Measurements from ENCODE around the gene TH.

The TH gene

DNA sequence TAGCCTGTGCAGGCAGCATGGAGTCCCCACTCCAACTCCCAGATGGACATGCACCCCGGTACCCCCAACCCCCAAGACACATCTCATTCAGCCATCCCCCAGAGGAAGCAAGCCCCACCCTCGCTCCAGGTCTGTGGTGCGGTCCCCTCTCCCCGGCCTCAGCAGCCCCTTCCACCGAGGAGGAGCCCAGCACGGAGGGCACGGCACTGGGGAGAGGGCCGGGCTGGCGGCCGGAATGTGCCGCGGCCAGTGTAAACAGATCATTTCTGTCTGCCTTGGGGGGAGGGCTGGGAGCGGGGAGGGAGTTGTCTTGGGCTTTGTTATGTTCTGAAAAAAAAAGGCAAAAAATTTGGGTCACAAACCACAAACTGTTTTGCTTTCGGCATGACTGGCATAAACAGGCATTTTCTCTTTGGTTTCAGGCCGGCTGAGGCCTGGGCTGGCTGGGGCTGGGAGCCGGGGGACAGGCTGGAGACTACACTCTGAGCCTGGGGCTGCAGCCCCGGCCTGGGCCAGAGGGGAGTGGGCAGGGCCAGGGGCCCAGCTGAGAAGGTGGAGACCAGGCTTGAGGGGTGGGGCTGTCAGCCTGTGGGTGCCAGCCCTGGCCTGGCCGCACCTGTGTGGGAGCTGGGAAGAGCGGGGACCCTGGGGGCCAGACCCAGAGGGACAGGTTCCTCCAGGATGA, 49.3 kb downstream of the TH start:
- Mint-ChIP-seq H3K27ac (no peak overlapping the region), H3K36me3 (no peaks in the 10 kb centered on the region), H3K27me3 (peaks cover 4% of the 10 kb centered on the region), H3K9me3 (ENCODE audit: low read depth) (no peaks in the 10 kb centered on the region), H3K4me1 (ENCODE audit: low read depth) (no peaks in the 10 kb centered on the region), H3K4me3 (no peak overlapping the region)

DNA sequence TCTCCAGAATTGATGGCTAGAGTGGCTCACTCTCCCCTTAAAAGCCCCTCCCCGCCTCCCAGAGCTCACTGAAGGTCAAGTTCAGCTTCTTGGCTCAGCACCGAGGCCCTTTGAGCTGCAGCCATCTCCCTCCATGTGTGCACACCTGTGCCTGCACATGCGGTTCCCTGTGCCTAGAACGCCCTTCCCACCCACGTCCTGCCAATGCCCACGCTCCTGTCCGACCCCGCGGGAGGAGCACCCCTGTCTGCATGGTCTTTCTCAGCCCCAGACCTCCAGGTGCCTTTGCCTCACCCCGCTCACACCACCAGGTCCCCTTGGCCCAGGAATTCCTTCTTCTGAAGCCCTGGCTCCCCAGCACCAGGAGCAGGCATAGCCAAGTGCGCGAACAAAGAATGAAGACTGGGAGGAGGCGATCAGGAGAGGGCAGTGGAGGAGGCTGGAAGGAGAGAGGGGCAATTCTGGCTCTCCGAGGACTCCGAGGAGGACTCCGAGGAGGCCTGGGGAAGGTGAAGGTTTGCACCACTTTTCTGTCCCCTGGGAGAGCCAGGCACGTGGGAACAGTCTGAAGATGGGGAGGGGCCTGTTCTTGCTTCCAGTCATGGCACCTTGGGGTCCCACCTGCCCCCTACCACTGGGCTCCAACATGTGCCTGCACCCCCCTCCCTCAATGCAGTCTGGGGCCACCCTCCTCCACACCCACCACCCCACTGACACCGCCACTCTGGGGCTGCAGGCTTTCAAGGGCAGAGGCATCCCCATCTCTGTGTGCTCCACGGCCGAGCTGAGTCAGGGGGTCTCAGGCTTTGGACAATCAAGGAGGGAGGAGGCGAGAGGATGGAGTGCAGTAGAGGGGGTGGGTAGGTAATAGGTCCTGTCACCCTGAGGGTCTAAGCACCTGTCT, 50.1 kb downstream of the TH start:
- H3K9me3 Mint-ChIP-seq (ENCODE audit: low read depth): no peaks in the 10 kb centered on the region
- H3K4me3 Mint-ChIP-seq: no peak overlapping the region
- H3K4me1 Mint-ChIP-seq (ENCODE audit: low read depth): no peaks in the 10 kb centered on the region
- no peaks in the 10 kb centered on the region for H3K36me3 Mint-ChIP-seq
- H3K27ac Mint-ChIP-seq: no peak overlapping the region
- peaks cover 4% of the 10 kb centered on the region for H3K27me3 Mint-ChIP-seq

GRCh38 chr11:2120359-2121100, 51.1 kb downstream of the TH start:
- Mint-ChIP-seq H3K9me3 (ENCODE audit: low read depth) (no peaks in the 10 kb centered on the region), H3K4me1 (ENCODE audit: low read depth) (no peaks in the 10 kb centered on the region), H3K27me3 (peaks cover 4% of the 10 kb centered on the region), H3K27ac (no peak overlapping the region), H3K4me3 (no peak overlapping the region), H3K36me3 (no peaks in the 10 kb centered on the region)

GRCh38 chr11:2118677-2119076, 52.9 kb downstream of the TH start:
- Mint-ChIP-seq H3K27me3 (peaks cover 4% of the 10 kb centered on the region), H3K36me3 (no peaks in the 10 kb centered on the region), H3K9me3 (ENCODE audit: low read depth) (no peaks in the 10 kb centered on the region), H3K4me1 (ENCODE audit: low read depth) (no peaks in the 10 kb centered on the region), H3K4me3 (no peak overlapping the region), H3K27ac (no peak overlapping the region)

DNA sequence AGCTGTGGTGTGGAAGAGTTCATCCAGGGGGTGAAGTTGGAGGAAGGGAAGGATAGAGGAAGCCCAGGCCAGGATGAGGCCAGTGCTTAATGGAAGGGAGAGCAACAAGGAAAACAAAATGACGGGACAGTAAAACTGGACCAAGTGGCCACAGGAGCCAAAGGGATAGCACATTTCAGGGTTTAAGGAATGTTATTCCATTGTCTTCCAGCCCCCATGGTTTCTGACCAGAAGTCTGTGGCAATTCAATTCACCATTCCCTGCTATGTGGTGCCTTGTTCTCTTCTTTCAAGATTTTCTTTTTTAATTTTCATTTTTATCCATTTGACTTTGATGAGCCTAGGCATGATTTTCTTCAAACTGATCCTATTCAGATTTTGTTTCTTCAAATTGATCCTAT, 54.9 kb downstream of the TH start:
- H3K4me1 Mint-ChIP-seq (ENCODE audit: low read depth): no peaks in the 10 kb centered on the region
- no peak overlapping the region for H3K27ac Mint-ChIP-seq
- H3K27me3 Mint-ChIP-seq: peaks cover 6% of the 10 kb centered on the region
- no peak overlapping the region for H3K4me3 Mint-ChIP-seq
- no peaks in the 10 kb centered on the region for H3K9me3 Mint-ChIP-seq (ENCODE audit: low read depth)
- no peaks in the 10 kb centered on the region for H3K36me3 Mint-ChIP-seq

DNA sequence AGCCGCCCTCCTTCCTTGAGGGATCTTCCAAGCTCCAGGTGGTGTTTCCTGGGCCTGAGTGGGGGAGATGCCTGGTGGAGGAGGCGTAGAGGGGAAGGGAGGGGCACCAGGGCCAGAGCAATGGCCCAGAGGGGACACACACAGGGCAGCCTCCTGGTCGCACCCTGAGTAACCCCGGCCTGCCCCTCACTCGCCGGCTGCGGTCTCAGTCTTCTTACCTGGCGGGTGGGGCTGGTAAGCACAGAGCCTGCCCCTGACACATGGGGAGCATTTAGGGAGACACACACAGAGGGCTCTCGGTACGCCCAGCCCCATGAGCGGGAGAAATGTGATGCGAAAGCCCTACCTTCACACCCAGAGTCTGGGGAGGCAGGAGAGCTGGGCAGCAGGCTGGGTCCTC, 56.3 kb downstream of the TH start:
- H3K27ac Mint-ChIP-seq: no peak overlapping the region
- no peaks in the 10 kb centered on the region for H3K4me1 Mint-ChIP-seq (ENCODE audit: low read depth)
- no peaks in the 10 kb centered on the region for H3K36me3 Mint-ChIP-seq
- H3K9me3 Mint-ChIP-seq (ENCODE audit: low read depth): no peaks in the 10 kb centered on the region
- H3K27me3 Mint-ChIP-seq: peaks cover 4% of the 10 kb centered on the region
- H3K4me3 Mint-ChIP-seq: no peak overlapping the region

GRCh38 chr11:2114430-2115241, 57.0 kb downstream of the TH start:
- Mint-ChIP-seq H3K36me3 (no peaks in the 10 kb centered on the region), H3K27me3 (peaks cover 2% of the 10 kb centered on the region), H3K4me3 (no peak overlapping the region), H3K27ac (no peak overlapping the region), H3K9me3 (ENCODE audit: low read depth) (no peaks in the 10 kb centered on the region), H3K4me1 (ENCODE audit: low read depth) (no peaks in the 10 kb centered on the region)

Measured in activated naive CD8-positive, alpha-beta T cell (primary cell).